ENCODE measurements around the gene JMY. TPM values are rescaled to one million over a fixed set of nuclear protein-coding genes. Genes with fewer than 3 reads are reported as not detected.

The JMY gene
- total RNA-seq, 1 experiment from 2014 or later = 3.9 TPM

DNA sequence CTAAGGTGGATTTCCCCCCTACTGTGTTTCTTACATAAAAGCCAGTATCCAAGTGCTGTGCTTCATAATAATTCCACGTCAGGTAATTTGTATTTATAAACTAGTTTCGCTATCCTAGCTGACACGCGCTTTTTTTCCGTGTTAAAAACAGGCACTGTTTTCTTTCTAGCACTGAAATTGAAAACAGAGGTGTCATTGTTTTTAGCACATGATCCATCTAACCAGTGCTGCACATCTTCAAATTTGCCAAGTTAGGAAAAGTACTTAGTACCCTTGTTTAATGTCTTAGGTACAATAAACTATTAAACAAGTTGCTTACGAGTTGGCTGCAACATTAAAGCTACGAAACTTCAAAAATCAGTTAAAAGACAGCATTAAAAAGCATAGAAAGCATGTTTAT is 49.9 kb downstream of the JMY start:
- no peak for DNase-seq (ENCODE audit: low read depth)

DNA sequence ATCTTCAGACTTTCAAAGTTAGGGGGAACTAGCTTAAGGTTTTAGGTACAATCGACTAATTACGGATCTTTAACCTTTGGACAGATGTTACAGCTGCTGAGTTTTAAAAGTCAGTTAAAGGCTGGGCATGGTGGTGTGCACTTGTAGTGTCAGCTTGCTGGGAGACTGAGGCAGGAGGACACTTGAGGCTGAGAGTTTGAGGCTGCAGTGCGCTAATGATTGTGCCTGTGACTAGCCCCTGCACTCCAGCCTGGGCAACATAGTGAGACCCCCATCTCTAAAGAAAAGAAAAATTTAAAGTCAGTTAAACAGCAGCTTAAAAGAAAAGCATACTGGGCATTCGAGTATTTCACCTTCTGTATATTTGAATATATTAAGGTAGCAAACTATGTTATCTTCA is 51.4 kb downstream of the JMY start:
- DNase-seq (ENCODE audit: low read depth) = no peak

DNA sequence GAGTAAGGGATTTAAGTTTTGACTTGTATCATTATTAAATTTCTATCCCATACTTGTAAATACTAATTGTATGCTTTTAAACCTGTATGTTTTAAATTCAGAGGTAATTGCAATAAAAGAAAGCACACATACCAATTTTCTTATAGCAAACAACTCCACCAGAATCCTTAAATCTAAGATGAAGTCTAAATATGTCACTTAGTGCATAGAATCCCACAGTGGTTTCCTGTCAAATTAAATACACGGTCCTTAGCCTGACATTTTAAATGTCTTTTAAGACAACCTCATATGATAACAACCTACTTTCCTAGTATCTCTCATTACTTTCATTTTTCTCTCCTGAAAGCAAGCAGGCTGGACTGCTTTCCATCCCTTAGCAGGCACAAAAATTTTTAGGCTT is 52.0 kb downstream of the JMY start:
- DNase-seq (ENCODE audit: low read depth) = no peak

DNA sequence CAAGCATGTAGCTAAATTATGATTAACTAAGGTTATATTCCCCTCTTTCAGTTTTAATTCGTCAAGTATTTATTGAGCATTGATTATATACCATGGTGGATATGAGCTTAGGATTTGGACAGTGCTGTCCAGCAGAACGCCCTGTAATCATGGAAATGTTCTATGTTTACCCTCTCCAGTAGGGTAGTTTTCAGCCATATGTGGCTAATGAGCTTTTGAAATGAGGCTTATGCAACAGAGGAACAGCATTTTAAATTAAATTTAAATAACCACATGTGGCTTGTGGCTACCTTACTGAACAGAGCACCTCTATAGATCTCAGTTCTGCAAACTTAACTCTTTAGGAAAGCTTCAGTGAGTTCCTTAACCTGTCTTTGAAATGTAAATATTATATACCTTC is 59.1 kb downstream of the JMY start:
- DNase-seq (ENCODE audit: low read depth) = no peak

DNA sequence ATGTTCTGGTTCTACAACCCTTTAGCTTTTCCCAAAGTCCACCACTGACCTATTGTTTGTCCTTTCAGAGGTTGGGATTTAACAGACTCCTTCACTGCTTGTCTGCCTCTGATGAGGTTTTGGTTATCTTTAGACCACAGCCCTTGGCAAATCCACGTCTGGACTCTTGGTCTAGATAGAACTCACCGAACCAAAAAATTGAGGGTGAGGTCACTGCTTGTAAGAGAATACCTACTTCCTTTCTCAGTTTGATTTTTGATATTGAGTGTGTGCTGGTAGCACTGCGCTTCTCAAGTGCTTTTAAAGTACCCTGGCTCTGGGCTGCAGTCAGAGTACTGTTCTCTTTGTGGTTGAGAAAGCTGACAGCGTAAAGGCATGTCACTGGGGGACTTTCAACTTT is 61.7 kb downstream of the JMY start:
- DNase-seq (ENCODE audit: low read depth) = peak; percentile 34

DNA sequence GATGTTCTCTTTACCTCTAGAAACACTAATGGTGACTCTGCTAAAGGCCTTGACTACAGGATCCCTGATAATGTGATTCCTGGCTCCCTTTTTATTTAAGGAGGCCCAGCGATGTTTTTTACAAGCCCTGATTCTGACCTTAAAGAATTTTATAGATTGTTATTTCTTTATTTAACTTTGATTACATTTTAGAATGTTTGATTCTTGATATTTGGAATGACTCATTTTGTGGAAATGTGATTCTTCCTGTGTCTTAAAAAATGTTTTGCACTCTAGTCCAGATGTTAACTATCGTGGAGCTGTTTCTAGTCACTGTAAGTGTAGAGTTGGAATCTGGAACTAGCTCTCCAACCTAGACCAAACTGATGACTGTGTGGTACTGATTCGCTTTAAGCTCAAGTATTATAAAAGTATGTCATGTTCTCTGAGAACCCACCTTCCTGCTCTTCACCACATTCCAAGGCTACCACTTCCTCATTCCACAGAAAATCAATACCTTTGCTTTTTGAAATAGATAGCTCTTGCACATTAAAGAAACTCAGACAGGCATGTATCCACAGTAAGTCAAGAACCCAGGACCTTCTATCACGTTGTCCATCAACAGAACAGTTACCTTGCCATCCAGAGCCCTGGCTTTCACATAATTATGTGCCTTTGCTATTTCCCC is 65.2 kb downstream of the JMY start:
- DNase-seq (ENCODE audit: low read depth) = peak; percentile 20

DNA sequence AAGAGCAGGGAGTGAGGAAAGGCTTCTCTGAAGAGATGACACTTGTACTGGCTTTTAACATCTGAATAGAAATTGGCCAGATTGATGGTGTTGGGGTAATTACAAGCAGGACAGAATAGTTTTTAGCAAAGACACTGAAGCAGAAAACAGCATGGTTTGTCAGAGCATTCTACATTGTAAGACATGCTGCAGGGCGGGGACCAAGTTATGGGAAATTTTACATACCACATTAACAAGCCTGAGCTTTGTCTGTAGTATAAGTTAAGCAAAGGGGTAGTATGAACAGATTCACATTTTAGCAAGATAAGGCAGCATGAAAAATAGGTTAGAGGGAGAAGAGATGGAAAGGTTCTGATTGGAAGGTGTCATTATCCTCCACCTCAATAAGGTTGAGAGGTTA is 66.5 kb downstream of the JMY start:
- no peak for DNase-seq (ENCODE audit: low read depth)

DNA sequence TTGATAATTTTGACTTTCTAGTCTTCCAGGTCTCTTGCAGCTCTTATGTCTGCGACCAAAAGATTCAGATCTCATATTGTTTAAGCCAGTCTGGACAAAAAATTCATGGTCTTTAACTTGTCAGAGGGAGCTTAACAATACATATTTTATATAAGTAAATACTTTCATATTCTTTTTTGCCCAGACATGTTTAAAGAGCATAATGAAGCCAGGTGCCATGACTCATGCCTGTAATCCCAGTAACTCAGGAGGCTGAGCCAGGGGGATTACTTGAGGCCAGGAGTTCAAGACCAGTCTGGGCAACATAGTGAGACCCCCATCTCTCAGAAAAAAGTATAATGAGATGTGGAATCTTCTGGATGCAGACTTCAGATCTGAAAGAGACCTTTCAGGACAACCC is 69.8 kb downstream of the JMY start:
- DNase-seq (ENCODE audit: low read depth) = no peak

DNA sequence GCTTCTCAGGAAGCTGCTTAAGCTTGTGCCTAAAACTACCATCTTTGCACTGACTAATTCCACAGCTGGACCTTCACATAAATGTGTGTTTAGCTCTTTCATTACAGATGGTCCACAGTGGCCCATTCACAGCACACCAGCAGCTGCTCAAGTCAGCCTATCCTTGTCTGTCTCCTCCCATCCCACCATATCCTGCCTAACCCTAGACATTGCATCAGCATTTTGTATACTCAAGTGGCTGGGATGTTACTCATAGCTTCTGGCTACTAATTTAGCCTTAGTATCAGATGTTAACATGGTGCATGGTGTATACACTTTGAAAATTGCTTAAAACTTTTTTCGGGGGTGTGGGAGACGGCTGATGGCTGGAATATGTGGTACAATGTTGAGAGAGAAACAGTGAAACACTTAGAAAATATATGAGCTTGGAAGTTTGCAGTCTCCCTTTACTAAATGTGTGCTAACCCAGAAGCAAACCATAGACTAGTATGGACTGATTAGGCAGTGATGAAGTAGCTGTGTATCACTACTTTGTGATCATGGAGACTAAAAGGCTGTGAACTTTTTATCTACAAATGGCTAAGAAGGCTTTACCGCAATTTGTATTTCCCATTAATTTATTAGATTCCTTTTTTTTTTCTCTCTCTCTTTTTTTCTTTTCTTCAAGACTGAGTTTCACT is 83.1 kb downstream of the JMY start:
- DNase-seq (ENCODE audit: low read depth) = peak; percentile 88

DNA sequence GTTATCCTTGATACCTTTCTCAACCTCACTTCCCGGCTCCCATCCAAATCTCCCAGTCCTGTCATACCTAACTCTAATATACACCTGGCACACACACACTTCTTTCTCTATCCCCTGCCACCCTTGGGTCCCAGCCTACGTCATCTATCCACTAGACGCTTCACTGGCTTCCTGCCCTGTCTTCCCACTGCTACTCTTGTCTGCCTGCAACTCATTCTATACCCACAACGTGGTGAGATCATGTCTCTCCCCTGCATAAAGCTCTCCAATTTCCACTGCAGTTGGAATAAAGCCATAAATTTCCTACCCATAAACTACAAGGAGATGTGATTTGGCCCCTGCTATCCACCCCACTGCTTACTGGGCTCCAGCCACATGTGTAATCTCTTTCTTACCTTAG is 93.5 kb downstream of the JMY start:
- no peak for DNase-seq (ENCODE audit: low read depth)

DNA sequence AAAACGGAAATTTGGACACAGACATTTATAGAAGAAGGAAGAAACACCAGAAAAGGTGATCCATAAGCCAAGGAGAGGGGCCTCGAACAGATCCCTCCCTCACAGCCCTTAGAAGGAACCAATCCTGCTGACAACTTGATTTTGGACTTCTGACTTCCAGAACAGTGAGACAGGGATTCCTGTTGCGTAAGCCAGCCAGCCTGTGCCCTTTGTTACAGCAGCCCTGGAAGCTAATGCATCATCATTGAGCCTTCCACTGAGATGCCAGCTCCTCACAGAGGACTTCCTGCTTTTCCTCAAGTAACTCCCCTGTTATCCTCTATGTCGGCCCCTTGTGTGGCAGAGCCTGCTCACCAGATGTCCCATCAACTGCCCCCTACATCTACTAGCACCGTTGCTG is 94.1 kb downstream of the JMY start:
- peak; percentile 24 for DNase-seq (ENCODE audit: low read depth)

DNA sequence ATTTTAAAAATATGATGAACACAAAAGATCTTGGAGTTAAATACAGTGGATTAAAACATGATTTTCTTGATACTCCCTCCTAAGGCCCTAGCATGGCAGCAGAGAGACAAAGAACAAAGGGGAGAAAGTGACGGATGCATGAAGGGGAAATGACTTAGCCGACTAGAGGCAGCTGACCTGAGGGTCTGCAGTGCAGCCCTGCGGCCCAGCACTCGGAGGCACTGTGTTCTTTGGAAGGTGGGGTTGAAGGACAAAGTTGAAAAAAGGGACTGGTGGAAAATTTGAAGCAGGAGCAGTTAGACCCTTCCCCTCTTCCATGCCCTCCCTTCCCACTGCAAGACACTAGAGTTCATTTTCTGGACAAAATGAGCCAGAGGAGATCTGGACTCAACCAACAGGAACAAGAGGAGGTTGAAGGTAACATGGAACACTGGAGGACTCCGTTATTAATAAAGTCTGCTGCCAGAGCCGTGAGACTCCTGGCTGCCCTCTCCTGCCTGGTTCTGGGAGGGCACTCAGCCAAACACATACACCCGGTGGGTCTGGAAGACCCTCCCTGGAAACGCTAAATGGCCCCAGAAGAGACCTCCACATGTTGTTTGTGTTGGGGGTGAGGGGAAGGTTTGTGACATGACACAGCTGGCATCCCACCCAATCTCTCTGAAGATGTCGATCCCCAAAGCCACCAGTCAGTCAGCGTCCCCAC is 98.1 kb downstream of the JMY start:
- peak; percentile 12 for DNase-seq (ENCODE audit: low read depth)

DNA sequence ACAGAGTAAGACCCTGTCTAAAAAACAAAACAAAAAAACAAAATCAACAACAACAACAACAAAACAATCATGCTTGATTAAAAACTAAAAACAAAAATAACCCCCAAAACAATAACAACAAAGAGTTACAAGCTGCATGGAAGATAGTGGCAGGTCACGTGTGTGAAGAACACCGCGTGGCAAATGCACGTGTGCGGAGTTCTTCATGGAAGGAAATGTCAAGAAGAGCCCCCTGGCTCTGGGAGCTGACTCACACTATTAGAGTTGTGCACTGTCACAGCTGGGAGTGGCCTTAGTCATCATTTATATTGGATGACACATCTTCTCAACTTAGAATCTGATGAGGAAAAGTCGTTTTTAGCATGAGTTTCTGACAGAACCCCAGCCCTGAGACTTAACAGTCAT is 110.5 kb downstream of the JMY start:
- DNase-seq (ENCODE audit: low read depth) = peak; percentile 83

DNA sequence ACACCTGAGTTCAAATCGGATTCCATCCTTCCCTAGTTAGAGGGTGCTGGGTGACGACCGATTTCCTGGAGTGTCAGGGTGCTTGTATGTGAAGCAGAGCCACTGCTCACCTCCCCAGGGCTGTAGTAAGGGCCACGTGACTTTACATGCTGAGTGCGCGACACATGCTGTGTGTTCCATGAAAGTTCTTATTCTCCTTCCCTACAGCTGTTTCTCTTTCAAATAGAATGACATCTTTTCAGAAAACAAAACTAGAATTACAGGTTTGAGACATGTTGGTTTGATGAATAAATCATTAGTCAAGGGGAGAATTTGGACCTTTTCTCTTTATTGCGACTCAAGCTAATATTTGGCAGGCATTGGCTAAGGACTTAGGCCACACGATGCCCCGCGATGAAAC is 113.1 kb downstream of the JMY start:
- DNase-seq (ENCODE audit: low read depth) = no peak

DNA sequence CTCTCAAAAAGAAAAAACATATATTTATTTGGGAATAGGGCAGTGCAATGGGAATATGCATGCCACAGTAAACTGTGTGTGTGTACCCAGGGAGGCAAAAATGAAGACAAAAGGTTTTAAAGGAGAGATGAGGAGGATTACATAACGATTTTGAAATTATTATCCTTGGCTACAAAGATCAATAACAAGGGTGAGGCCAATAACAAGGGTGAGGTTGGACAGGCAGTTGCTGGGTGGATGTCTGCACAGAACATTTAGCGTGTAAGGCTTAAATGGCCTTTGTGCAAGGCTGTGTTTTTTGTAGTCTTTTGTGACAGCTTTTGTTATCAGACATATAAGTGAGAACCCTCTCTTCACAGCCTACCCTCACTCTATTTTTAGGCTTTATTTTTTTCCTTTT is 114.0 kb downstream of the JMY start:
- no peak for DNase-seq (ENCODE audit: low read depth)

DNA sequence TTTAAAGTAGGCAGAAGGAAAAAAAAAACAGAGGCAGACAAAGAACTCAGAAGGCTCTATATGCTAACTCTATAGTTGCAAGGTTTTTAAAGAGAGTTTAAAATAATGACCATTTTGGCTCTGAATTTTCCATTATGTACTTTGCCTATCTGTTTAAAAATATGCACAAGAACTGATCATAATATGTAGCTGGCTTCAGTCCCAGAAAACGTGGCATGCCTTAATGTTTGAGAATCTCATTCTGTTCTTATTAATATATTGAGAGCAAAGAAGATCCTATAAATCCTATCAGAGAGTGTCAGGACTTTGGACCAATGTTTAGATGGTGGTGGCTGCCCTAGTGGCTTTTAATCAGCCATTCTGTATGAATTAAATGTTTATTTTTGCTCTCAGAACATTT is 121.5 kb downstream of the JMY start:
- DNase-seq (ENCODE audit: low read depth) = no peak

Small RNAs within 50 kb of the gene (small RNA-seq; reads per million reads assigned to genes)
- not detected for gene AC016559.1
- 0.07 reads per million for gene RF00425

Other genes with a start within 250 kb of the JMY start
- 0.24 TPM in 1 of 2 replicates, not detected in the other for gene DMGDH, start 166.5 kb upstream of the JMY start, total RNA-seq (2014; rRNA removed; shearing (Covaris generic))
- not detected in 2 replicates for gene BHMT2, start 166.4 kb upstream of the JMY start, total RNA-seq (2014; rRNA removed; shearing (Covaris generic))
- not detected in 2 replicates for gene BHMT, start 124.3 kb upstream of the JMY start, total RNA-seq (2014; rRNA removed; shearing (Covaris generic))

All from HT1080 (cell line).